Stimulated activated CD8-positive, alpha-beta memory T cell treated with anti-CD3 and anti-CD28 coated beads, Interleukin-12 subunit alpha, Interleukin-12 subunit beta, amount 100 ng/mL, for 24 hours (primary cell): ENCODE measurements around the gene RNF114.
"Not testable (repeated sequence)": the region's sequence is repeated elsewhere in the genome, so short reads cannot be mapped to it uniquely, and the experiment has no call there.

Experiments
- DNase-seq: peaks from one replicate; pipeline ENCODE4 v3.0.0-alpha.2; 2020; ENCODE audit errors: extremely low read depth

The RNF114 gene

DNA sequence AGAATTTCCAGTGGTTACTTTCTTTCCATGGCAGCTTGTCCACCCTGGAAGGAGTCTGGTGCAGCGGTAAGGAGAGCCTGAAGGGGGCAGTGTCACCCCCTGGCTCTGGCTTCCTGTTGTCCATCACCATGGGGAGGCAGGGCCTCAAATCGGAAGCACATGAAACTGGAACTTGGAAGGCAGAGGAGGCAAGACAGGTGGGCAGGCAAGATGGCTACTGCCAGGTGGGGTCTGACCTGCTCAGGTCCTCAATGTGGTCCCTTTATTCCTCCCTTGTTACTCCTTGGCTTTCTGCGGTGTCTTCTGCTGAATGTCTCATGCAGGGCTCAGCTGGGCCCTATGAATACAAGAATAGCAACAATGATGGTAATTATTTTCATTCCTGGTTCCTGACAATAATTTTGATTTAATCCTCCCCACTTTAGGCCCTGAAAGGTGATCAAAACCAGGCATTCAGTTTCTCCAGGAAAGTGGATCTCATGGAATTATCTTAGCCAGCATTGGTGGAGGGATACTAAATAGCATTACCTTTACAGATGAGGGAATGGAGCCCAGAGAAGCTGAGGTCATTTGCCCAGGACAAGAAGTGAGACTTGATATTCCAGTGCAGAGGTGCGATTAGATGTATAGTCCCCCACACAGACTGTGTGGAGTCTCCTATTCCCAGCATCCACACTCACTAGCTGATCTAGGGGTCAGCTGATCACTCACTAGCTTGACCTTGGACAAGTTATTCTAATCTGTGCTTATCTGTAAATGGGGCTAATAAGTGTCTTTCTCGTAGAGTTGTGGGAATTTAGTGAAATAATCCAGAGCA, 29.0 kb downstream of the RNF114 start:
- no peak for DNase-seq

DNA sequence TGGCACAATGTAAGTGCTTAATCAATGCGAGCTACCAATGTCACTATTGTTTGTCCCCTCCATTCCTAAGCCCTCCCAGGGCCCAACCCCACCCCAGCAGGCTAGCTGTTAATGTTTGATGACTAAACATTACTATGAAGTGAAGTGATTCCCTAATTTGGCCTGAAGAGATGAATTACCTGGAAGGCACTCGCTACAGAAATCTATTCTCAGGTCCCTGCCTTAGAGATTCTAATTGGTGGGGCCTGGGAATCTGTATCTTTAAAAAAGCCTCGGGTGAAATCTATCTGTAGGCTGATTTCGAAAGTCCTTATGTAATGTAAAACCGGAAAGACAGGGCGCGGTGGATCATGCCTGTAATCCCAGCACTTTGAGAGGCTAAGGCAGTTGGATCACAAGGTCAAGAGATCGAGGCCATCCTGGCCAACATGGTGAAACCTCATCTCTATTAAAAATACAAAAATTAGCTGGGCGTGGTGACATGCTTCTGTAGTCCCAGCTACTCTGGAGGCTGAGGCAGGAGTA, 29.6 kb downstream of the RNF114 start:
- DNase-seq: no peak

DNA sequence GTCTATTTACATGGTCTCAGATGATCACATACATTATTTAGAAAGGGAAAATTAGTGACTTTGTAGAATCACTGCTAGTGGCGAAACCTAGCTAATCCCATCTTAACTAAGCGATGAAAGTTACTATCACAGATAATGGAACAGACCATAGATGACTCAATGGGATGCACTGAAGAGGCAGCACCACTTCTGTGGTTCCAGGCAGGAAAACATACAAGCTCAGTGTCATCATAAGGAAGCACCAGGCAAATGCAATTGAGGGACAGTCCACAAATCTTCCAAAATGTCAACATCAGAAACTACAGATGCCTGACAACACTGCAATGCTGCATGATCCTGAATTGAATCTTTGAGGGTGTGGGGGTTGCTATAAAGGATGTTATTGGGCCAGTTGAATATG, 30.7 kb downstream of the RNF114 start:
- DNase-seq: no peak

DNA sequence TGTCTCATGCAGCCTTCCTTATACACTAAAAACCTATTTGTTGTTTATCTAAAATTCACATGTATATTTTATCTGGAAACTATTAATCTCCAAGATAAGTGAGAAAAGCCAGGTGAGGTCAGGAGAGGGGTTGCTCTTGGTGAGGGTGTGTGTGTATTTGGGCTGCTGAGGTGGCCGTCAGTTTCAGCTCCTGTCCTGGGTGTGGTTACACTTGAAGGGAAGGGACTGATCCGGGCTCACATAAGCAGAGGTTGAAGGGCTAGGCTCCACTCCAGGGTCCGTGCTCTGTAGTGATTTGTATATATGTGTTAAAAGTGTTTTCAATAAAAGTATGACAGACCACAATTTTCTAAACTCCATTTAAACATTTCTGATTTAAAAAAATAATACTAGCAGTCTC, 33.0 kb downstream of the RNF114 start:
- DNase-seq: no peak

DNA sequence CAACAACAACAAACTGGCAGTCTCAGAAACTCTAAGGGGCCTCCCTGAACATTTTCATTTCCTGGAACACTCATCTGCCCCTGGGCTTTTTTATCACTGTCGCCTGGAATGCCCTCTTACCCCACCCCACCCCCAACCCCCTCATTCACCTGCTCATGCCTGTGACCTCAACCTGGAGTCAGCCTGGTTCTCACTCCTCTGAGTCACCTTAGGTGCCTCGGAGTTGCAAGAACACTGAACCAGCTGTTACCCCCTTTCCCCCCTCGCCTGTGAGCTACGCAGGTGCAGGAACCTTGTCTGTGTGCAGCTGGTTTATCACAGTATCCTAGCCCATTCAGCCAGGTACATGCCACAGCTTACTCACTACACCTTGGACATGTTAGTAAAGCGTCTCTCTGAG, 33.7 kb downstream of the RNF114 start:
- DNase-seq: no peak

DNA sequence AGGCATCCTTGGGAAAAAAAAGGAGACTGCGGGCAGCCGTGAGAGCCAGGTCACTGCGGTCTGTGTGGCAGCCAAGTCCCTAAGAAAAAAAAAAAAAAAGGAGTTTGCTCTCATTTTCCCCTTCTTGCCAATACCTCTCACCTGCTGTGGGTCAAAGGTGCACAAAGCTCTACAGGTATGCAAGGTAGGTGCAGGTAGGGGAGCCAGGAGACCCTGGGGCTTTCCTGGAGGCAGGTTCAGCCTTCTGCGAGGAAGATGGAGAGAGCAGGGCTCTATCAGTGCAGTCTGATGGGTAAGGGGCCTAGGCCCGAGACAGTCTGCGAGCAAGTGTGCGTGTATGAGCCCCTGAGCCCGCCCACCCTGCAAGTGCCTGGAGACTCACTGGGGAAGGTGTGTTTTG, 34.3 kb downstream of the RNF114 start:
- no peak for DNase-seq

DNA sequence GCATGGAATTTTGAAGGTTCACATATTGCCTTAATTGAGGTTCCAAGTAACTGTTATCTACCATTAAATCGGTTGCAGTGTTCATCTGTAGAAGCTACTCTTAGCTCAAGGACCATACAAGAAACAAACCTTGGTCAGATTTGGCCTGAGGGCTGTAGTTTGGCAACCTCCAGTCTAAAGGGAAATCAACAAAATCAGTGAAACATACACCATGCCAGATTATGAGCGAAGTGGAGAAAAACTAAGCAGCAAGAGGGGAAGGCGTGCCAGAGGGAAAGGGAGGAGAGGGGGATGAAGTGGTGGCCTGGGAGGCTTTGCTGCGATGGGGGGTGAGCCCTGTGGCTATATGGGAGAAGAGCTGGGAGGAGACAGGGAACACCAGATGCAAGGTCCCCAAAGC, 37.8 kb downstream of the RNF114 start:
- DNase-seq: no peak

DNA sequence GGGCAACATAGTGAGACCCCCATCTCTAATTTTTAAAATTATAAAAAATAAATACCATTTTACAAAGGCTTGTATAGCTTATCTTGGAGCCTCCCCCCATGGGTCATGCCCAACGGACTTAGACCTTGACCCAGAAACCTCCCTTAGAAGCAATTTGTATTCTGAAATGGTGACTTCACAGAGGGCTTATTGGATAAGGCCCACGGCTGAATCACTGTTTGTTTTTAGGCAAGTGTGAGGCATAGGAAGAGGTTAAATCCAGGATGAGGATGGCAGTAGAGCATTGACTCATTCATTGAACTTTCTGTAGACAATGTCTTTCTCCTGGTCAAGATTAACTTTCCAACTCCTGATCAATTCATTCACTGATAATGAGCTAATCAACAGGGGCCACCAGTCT, 40.3 kb downstream of the RNF114 start:
- DNase-seq: no peak

DNA sequence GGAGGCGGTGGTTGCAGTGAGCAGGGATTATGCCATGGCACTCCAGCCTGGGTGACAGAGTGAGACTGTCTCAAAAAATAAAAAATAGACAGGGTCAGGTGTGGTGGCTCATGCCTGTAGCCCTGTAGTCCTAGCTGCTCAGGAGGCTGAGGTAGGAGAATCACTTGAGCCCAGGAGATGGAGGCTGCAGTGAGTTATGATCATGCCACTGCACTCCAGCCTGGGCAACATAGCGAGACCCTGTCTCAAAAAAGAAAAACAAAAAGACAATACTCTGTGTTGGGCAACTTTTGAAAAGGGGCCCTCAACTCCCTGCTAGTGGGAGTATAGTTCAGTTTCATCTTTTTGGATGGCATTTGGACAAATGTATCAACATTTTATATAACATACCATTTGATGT, 41.5 kb downstream of the RNF114 start:
- not testable (repeated sequence) for DNase-seq

DNA sequence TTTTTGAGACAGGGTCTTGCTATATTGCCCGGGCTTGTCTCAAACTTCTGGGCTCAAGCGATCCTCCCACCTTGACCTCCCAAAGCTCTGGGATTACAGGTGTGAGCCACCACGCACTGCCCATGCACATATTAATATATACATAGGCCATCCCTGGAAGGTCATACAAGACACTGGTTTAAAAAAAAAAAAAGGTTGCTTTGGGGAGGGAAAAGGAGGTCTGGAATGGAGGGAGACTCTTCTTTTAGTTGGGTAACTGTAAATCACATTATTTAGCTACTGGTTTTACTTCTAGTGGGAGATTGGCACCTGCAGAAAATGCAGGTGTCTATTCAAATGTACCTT, 42.5 kb downstream of the RNF114 start:
- no peak for DNase-seq

DNA sequence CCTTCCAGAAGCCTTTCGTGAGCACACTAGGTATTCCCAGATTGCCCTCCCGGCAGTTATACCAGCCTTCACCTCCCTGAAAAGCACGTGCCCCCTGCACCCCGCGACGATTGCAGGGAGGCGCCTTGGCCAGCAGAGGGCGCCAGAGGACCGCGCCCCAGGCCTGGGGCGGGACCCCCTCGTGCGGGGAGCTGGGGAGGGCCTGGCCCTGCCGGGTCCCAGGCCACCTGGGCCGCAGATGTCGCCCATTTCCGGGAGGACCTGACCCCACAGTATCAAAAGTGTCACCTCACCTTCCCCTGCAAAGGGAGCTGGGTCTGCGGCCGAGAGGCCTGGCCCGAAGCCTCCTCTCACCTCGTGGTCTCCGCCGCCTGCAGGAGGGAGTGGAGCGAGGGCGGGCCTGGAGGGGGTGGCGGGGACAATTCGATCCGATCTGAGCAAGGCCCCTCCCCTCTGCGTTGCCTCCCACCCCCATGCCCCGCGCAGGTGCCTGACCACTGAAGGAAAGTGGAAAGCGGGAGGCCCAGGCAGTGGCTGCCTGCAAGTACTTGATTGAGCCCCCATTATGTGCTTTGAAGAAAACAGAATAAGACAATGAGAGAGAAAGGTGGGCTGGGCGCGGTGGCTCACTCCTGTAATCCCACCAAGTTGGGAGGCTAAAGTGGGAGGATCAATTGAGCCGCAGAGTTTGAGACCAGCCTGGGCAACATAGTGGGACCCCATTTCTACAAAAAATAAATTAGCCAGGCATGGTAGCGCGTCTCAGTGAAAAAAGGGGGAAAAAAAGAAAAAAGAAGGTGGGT, 43.0 kb downstream of the RNF114 start:
- DNase-seq: peak; percentile 34

DNA sequence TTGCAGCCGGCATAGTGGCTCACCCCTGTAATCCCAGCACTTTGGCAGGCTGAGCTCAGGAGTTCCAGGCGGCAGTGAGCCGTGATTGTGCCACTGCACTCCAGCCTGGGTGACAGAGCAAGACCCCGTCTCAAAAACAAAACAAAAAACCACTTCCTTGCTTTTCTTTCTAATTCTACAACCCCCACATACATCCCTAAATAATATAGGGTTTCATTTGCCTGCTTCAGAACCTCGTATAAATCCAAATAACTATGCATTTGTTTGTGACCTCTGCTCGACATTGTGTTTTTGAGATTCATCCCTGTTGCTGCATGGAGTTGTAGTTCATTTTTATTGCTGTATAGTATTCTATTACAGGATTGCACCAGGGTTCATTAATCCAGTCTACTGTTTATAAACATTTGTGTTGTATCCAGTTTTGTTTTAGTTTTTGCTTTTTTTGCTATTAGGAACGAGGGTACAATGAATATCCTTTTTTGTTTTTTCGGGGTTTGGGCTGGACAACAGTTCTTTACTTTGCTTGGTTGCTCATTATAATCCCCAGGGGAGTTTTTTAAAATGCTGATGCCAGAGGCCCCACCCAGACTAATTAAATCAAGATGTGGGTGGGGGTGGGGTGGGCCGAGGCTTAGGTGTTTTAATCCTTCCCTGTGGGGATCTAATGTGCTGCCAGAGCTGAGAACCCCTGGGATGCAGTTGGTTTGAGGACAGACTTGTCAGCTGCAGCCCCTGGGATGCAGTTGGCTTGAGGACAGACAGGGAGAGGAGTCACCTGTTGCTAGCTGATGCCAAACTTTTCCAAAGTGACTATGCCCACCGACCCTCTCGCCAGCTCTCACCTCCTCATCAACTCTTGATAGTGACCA, 44.2 kb downstream of the RNF114 start:
- DNase-seq: no peak

DNA sequence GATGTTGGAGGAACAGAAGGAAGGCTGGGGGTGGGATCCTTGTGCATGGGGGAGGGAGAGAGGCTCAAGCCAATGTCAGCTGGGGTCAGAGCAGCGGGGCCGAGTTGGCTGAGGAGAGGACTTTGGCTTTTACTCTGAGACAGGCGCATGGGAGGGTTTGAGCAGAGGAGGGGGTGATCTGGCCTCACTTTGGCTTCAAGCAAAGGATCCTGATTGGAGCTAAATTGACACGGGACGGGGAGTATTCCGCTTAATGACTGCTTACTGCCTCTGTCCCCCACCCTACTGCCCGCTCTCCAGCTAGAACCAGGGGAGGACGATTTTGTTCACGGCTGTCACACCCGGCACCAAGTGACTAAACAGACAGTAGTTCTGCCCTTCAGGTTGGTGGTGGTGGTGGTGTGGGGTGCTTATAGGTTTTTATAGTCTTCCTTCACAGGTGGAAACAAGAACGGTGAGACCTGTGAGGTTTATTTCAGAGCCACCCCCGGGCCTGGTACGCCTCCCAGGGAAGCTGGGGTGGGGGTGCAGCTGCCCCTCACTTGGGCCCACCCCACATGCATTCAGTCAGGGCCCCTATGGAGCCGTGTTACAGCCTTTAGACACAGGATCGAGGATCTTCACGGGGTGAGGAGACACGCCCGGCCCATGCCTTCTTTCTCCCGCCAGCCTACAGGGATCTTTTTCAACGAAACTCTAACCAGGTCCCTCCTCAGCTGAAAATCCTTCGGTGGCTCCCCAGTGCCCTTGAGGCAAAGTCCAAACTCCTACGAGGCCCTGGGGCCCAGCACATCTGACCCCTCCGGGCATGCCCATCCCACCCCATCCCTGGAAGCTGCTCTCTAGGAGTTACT, 45.2 kb downstream of the RNF114 start:
- no peak for DNase-seq

DNA sequence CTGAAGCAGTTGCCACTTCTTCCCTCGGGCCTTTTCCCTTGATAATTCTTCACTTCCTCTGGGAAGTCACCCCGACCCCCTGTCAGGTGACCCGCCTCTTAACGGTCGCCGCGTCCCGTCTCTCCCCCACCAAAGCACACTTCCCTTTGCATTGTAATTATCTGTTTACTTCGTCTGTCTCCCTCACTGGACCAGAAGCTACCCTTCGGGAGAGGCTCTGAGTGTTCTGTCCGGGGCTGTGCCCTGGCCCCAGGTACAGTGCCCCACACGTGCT, 45.8 kb downstream of the RNF114 start:
- no peak for DNase-seq

DNA sequence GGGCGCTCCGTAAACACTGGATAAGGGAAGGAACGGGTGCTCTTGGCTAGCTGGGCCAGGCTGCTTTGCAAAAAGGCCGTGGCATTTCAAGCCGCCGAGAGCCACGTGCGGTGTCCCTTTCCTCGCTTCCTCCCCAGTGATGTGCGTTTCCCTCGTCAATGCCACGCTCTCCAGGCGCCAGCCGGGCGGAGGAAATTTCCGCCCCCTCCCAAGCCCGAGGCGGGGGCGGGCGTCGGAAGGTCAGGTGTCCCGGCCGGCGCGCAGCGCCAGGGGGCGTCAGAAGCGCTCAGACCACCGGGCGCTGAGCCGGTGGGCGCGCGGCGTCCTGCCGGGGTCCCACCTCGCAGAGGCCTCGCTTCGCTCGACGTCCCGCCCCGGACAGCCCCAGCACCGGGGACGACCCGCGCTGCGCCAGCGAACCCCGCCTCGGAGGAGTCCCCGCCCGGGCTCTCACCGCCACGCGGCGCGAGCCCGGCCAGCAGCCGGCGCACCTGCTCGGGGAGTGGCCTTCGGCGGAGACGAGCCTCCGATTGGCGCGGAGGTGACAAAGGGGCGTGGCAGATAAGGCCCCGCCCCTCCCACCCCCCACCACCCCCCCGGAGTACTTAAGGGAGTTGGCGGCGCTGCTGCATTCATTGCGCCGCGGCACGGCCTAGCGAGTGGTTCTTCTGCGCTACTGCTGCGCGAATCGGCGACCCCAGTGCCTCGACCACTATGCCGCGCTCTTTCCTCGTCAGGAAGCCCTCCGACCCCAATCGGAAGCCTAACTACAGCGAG, 46.3 kb downstream of the RNF114 start, which contains the start of gene SNAI1:
TSS of gene SNAI1 (plus strand) at position 635 of the 777 bp plus-strand sequence. CDS start at position 715, 80 bp downstream.
- DNase-seq: peak; percentile 47

DNA sequence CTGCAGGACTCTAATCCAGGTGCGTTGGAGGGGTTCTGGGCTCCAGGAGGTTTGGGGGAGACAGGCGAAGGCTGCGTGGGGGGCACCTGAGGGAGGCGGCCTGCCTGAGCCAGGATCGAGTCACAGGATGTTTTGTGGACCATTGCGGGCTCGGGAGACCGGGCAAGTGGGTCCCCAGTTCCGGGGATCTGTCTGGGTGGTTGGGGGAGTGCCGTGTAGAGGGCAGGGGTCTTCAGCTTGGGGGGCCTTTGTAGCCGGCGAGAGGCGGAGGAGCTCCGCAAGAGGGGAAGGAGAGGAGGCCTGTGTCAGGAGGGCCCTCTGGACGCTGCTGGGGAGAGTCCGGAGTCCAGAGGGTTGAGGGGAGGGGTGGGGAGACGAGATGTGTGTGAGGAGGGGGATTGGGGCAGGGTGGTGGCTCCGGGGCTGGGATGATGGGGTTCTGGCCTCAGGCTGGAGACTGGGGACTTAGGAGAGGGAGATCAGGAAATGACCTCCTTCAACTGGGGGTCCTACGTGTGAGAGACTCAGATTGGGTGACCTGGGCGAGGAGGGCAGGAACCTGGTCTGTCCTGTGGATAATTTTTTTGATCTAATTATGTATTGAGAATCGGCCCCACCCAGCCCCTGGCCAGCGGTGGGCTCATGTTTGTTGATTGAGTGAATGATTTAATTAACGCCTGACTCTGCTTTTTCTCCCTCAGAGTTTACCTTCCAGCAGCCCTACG, 47.1 kb downstream of the RNF114 start:
- DNase-seq: no peak

DNA sequence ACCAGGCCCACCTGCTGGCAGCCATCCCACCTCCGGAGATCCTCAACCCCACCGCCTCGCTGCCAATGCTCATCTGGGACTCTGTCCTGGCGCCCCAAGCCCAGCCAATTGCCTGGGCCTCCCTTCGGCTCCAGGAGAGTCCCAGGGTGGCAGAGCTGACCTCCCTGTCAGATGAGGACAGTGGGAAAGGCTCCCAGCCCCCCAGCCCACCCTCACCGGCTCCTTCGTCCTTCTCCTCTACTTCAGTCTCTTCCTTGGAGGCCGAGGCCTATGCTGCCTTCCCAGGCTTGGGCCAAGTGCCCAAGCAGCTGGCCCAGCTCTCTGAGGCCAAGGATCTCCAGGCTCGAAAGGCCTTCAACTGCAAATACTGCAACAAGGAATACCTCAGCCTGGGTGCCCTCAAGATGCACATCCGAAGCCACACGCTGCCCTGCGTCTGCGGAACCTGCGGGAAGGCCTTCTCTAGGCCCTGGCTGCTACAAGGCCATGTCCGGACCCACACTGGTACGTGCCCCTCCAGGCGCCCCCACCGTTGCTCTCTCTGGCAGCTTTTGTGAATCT, 47.7 kb downstream of the RNF114 start:
- no peak for DNase-seq

DNA sequence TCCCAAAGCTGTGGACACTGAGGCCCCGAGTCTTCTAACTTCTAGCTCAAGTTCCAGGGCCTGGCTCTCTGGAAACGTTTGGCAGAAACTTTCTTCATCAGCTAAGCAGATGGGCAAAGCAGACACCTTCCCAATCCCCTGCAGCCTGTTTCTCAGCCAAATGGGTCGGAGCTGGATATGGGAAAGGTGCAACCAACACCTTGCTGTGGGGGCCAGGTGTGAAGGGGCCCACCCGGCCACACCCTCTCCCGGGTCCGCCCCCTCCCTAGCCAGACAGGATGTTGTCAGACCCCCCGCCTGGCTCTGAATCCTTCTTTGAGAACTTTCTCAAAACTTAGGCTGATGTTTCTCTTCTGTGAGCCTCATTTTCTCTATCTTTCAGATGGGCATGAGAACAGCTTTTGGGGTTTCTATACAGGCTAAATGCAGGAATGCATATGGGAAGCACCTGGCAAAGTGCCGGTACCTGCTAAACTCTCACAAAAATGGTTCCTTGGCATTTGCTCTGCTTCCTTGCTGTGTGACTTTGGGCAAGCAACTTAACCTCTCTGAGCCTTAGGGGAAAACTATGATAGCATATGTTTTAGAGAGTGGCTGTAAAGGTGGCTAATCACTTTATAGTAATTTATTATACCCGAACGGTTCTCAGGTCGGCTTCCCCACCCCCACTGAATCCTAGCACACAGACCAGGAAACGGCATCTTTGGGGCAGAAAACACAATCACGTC, 48.4 kb downstream of the RNF114 start:
- DNase-seq: no peak

DNA sequence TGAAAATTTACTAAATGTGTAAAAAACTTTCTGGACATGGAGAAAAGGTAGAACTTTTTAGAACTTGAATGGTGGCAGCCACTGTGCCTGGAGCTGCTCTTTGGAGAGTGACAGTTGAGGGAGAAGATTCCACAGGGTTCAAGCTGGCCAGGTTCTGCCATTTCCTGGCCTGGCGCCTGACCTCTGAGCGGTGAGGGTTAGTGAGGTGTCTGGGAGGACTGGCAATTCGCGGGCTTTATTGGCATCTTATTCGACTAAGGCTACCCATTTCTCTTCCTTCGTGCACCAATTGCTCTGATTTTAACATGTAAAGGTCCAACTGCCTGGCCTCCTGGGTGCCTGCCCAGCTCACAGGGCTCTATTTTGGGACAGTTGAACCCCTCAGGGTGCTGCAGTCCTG, 49.0 kb downstream of the RNF114 start:
- DNase-seq: no peak
